ENCODE data around the gene RIC8A. TPM values are rescaled to one million over a fixed set of nuclear protein-coding genes. Genes with fewer than 3 reads are reported as not detected.

RIC8A gene
- total RNA-seq, 2 donors from 2014 or later, result 69.3 to 112 TPM

- H3K9ac ChIP-seq (ENCODE audit: low read depth in 2 of 2, low read length in 2 of 2), result no peak overlapping the region
- H3K4me1 ChIP-seq, result peaks cover 7% of the 10 kb centered on the region
- no peak for TF ChIP-seq CTCF (IDR thresholded peaks at IDR 0.05)
- no peaks in the 10 kb centered on the region for H3K27me3 ChIP-seq
- no peak overlapping the region for H3K27ac ChIP-seq
- no peaks in the 10 kb centered on the region for H3K9me3 ChIP-seq
- no peaks in the 10 kb centered on the region for H3K36me3 ChIP-seq
- intact Hi-C loops (cut with DNase I), result no loop called here
- no peak overlapping the region for H3K4me3 ChIP-seq
- DNase-seq, result no peak
Observed at GRCh38 chr11:241634-242033, 34.1 kb downstream of the RIC8A start.

- H3K27me3 ChIP-seq, result no peaks in the 10 kb centered on the region
- no peak overlapping the region for H3K4me3 ChIP-seq
- TF ChIP-seq CTCF (IDR thresholded peaks at IDR 0.05), result no peak
- no peaks in the 10 kb centered on the region for H3K4me1 ChIP-seq
- intact Hi-C loops (cut with DNase I), result no loop called here
- H3K9me3 ChIP-seq, result no peaks in the 10 kb centered on the region
- peaks cover 8% of the 10 kb centered on the region for H3K36me3 ChIP-seq
- no peak overlapping the region for H3K27ac ChIP-seq
- H3K9ac ChIP-seq (ENCODE audit: low read depth in 2 of 2, low read length in 2 of 2), result no peak overlapping the region
- no peak for DNase-seq
Observed at GRCh38 chr11:244376-244775, 36.9 kb downstream of the RIC8A start.

GRCh38 chr11:249062-249461 is 41.6 kb downstream of the RIC8A start:
- no peak overlapping the region for H3K9ac ChIP-seq (ENCODE audit: low read depth in 2 of 2, low read length in 2 of 2)
- H3K4me1 ChIP-seq, result no peaks in the 10 kb centered on the region

GRCh38 chr11:250274-250673 is 42.8 kb downstream of the RIC8A start:
- Histone ChIP-seq H3K27ac (no peak overlapping the region), H3K36me3 (peaks cover 8% of the 10 kb centered on the region), H3K4me1 (no peaks in the 10 kb centered on the region), H3K9ac (ENCODE audit: low read depth in 2 of 2, low read length in 2 of 2) (no peak overlapping the region), H3K9me3 (no peaks in the 10 kb centered on the region), H3K4me3 (no peak overlapping the region), H3K27me3 (no peaks in the 10 kb centered on the region)
- DNase-seq, result no peak
- intact Hi-C loops (cut with DNase I), result loop anchor here (5.0 kb wide), 1 partner anchor 112 kb away; no protein-coding TSS in a partner anchor
- no peak for TF ChIP-seq CTCF (IDR thresholded peaks at IDR 0.05)

More at GRCh38 chr11:249062-249461, 41.6 kb downstream of the RIC8A start:
- H3K4me3 ChIP-seq, result no peak overlapping the region
- H3K27ac ChIP-seq, result no peak overlapping the region
- intact Hi-C loops (cut with DNase I), result no loop called here
- no peaks in the 10 kb centered on the region for H3K9me3 ChIP-seq
- H3K27me3 ChIP-seq, result no peaks in the 10 kb centered on the region
- DNase-seq, result no peak
- H3K36me3 ChIP-seq, result peaks cover 8% of the 10 kb centered on the region
- TF ChIP-seq CTCF (IDR thresholded peaks at IDR 0.05), result no peak

- Histone ChIP-seq H3K4me3 (no peak overlapping the region), H3K27me3 (no peaks in the 10 kb centered on the region), H3K4me1 (no peaks in the 10 kb centered on the region), H3K27ac (no peak overlapping the region), H3K36me3 (peaks cover 8% of the 10 kb centered on the region), H3K9me3 (no peaks in the 10 kb centered on the region), H3K9ac (ENCODE audit: low read depth in 2 of 2, low read length in 2 of 2) (no peak overlapping the region)
- TF ChIP-seq CTCF (IDR thresholded peaks at IDR 0.05), result peak; percentile 60
- intact Hi-C loops (cut with DNase I), result loop anchor here (5.0 kb wide), 1 partner anchor 111 kb away; no protein-coding TSS in a partner anchor
- DNase-seq, result peak; percentile 64
Observed at GRCh38 chr11:250740-251299, 43.3 kb downstream of the RIC8A start.

Measured in colonic mucosa (tissue), 4 donors.